Measurements from ENCODE around the gene TRIM41. TPM values are rescaled to one million over a fixed set of nuclear protein-coding genes. Genes with fewer than 3 reads are reported as not detected.

The TRIM41 gene
- total RNA-seq, 1 experiment from 2014 or later, result 34.2 TPM

- Histone ChIP-seq H2BK15ac (ENCODE audit: low read depth, low read length) (no peak overlapping the region), H4K8ac (replicated peaks; ENCODE audit: insufficient read length, low read depth, low read length) (no peak overlapping the region), H3K4ac (ENCODE audit: low read depth, low read length) (no peak overlapping the region), H3K27me3 (ENCODE audit: insufficient read depth, low read length) (no peaks in the 10 kb centered on the region), H2BK20ac (ENCODE audit: low read depth, low read length, poor library complexity, severe bottlenecking) (no peak overlapping the region), H3K23me2 (ENCODE audit: insufficient read length, low read depth, low read length, poor library complexity, severe bottlenecking) (peaks cover 8% of the 10 kb centered on the region), H2AFZ (ENCODE audit: low read length) (no peak overlapping the region), H2BK12ac (ENCODE audit: insufficient read length, low read depth, low read length) (no peak overlapping the region), H3K56ac (ENCODE audit: insufficient read length, low read depth, low read length) (no peak overlapping the region), H3K23ac (ENCODE audit: insufficient read length, low read depth, low read length) (no peak overlapping the region), H3K79me2 (ENCODE audit: insufficient read depth, low read length) (peaks cover 26% of the 10 kb centered on the region), H4K20me1 (ENCODE audit: control insufficient read depth, insufficient read depth, insufficient read length) (no peaks in the 10 kb centered on the region), H3K18ac (ENCODE audit: insufficient read length, low read depth, low read length) (no peak overlapping the region), H3K9ac (ENCODE audit: extremely low read depth, insufficient read length, low read length) (no peak overlapping the region), H2BK5ac (ENCODE audit: insufficient read length, low read length) (no peak overlapping the region), H3K79me1 (ENCODE audit: insufficient read depth, low read depth, low read length, poor library complexity, severe bottlenecking) (peaks cover 7% of the 10 kb centered on the region), H4K91ac (ENCODE audit: insufficient read length, low read depth, low read length) (no peak overlapping the region), H2BK120ac (ENCODE audit: low read depth, low read length, poor library complexity, severe bottlenecking) (no peak overlapping the region), H3K4me1 (ENCODE audit: insufficient read depth, low read length) (no peaks in the 10 kb centered on the region; the same call in 1 of the 2 replicates), H3K27ac (ENCODE audit: insufficient read length, low read depth, low read length) (no peak overlapping the region), H2AK5ac (ENCODE audit: insufficient read length, low read length) (no peak overlapping the region), H3K4me2 (ENCODE audit: insufficient read depth, insufficient read length, low read length) (no peak overlapping the region), H4K5ac (ENCODE audit: insufficient read length, low read depth, low read length) (no peak overlapping the region), H3K14ac (ENCODE audit: insufficient read depth, low read length) (no peak overlapping the region), H3T11ph (ENCODE audit: low read length) (no peak overlapping the region), H3K9me3 (ENCODE audit: control insufficient read depth, low read depth, low read length) (no peaks in the 10 kb centered on the region)
- no peak for TF ChIP-seq CTCF (conservative IDR thresholded peaks at IDR 0.05)
- no peak for DNase-seq
- Mint-ChIP-seq H3K27me3 (ENCODE audit: low read depth) (no peaks in the 10 kb centered on the region), H3K4me1 (peaks cover 28 to 29% of the 10 kb centered on the region in 2 experiments), H3K27ac (no peak overlapping the region), H3K9me3 (no peaks in the 10 kb centered on the region), H3K36me3 (ENCODE audit: insufficient read depth in 1 of 3, low read depth in 3 of 3) (peaks cover 15 to 54% (median 45%) of the 10 kb centered on the region in 3 experiments; a peak in 6 of 7 replicates), H3K4me3 (no peak overlapping the region)
- no CpG with 5 or more reads among the region's 1 CpG for WGBS (ENCODE audit: extremely low coverage, insufficient read length, low lambda C conversion rate)
These were observed 32.2 kb downstream of the TRIM41 start for GRCh38 chr5:181255276-181255675.

Measured in H9 (cell line).